AG09309 (cell line): ENCODE measurements around the gene GPC3.

ENCODE experiments used
- DNase-seq: peaks from one replicate; pipeline ENCODE4 v3.0.0-alpha.2; 2010; ENCODE audit warnings: low read depth
- H3K4me3 ChIP-seq: 2 replicates; pipeline ENCODE4 v1.5.1; 2011; ENCODE audit warnings: mild to moderate bottlenecking, low read depth, low read length, moderate library complexity; ENCODE audit not compliant: control insufficient read depth
- CTCF ChIP-seq: IDR thresholded peaks from 2 replicates; pipeline ENCODE4 v1.5.1; 2011; ENCODE audit warnings: mild to moderate bottlenecking, low read depth, low read length, inconsistent platforms; ENCODE audit not compliant: insufficient read depth, control insufficient read depth; ENCODE audit errors: missing control alignments

The GPC3 gene

GRCh38 chrX:133958997-133959688 lies 26.3 kb downstream of the GPC3 start:
- DNase-seq: no peak
- TF ChIP-seq CTCF: no peak
- H3K4me3 ChIP-seq: no peak overlapping the region

- no peak for TF ChIP-seq CTCF
- DNase-seq: no peak
- H3K4me3 ChIP-seq: no peak overlapping the region
Observed at GRCh38 chrX:133956570-133957340, 28.6 kb downstream of the GPC3 start.

- no peak for TF ChIP-seq CTCF
- DNase-seq: no peak
Observed at GRCh38 chrX:133953785-133954355, 31.5 kb downstream of the GPC3 start.

GRCh38 chrX:133953078-133953477 lies 32.3 kb downstream of the GPC3 start:
- no peak for TF ChIP-seq CTCF
- no peak for DNase-seq

More at GRCh38 chrX:133953785-133954355, 31.5 kb downstream of the GPC3 start:
- no peak overlapping the region for H3K4me3 ChIP-seq

GRCh38 chrX:133951098-133951497 lies 34.3 kb downstream of the GPC3 start:
- TF ChIP-seq CTCF: no peak
- no peak for DNase-seq

More at GRCh38 chrX:133953078-133953477, 32.3 kb downstream of the GPC3 start:
- H3K4me3 ChIP-seq: no peak overlapping the region

GRCh38 chrX:133950214-133950613 lies 35.2 kb downstream of the GPC3 start:
- no peak for TF ChIP-seq CTCF

More at GRCh38 chrX:133951098-133951497, 34.3 kb downstream of the GPC3 start:
- no peak overlapping the region for H3K4me3 ChIP-seq

More at GRCh38 chrX:133950214-133950613, 35.2 kb downstream of the GPC3 start:
- no peak overlapping the region for H3K4me3 ChIP-seq
- no peak for DNase-seq
